DMS114 treated with DMSO at 0.1 percent for 48 hours (cell line): ENCODE data around the gene CCDC170.

Experiments
- DNase-seq: peaks from one replicate; lab custom pipeline; 2025; ENCODE audit not compliant: unreplicated experiment; lab: John Stamatoyannopoulos, UW

CCDC170 gene

GRCh38 chr6:151651639-151652038 lies 157.8 kb downstream of the CCDC170 start:
- DNase-seq, result no peak

- DNase-seq, result no peak
These were observed 158.5 kb downstream of the CCDC170 start for GRCh38 chr6:151652325-151652724.

GRCh38 chr6:151655099-151655498 lies 161.3 kb downstream of the CCDC170 start:
- no peak for DNase-seq

DNA sequence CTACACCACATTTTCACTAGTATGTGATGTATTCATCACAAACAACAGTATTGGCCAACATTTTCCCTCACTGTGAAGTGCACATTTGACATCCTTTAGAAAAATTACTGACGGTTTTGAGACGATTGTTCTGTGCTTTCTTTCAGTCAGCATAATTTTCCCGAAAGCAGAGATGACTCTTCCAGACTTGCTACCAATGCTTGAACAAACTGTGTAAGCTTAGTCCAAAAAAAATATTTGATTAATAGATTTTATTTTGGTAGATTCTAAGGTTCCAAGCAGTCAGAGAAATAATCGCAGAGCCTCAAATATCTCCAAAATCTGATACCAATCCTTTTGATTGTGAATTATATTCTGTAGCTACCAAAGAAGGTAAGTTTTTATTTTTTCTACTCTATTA lies 162.6 kb downstream of the CCDC170 start:
- DNase-seq, result no peak

DNA sequence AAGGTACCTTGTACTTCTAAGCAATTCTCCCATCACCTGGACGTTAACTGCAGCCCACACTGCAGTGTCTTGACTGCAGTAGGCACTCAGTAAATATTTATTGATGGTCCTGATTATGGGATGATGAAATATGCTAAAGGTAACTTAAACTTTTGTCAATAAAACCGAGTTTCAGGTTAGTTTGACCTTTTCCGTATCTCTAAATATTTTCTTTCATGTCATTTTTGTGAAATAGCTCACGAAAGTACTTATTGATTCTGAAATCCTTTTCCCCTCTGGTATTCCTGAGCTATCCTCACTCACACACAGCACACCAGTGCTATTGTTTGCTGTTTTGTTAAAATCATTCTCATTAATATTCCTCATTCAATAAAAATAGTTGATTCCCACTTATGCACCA lies 164.3 kb downstream of the CCDC170 start:
- no peak for DNase-seq

DNA sequence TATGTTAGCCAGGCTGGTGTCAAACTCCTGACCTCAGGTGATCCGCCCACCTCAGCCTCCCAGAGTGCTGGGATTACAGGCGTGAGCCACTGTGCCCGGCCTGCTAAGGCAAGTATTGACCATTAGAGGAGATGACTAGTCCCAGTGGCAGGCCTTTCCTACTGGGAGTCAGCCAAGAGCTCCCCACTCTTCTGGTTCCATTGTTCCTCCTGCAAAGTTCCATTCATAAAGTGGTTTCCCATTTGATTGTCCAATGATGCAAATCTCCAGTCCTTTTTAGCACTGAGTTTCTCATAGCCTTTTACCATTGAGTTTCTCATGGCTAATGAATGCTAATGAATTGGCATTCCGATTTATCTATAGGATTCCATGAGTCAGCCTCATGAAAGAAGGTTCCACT lies 165.4 kb downstream of the CCDC170 start:
- DNase-seq, result no peak

- no peak for DNase-seq
These were observed 167.7 kb downstream of the CCDC170 start for GRCh38 chr6:151661509-151661908.

DNA sequence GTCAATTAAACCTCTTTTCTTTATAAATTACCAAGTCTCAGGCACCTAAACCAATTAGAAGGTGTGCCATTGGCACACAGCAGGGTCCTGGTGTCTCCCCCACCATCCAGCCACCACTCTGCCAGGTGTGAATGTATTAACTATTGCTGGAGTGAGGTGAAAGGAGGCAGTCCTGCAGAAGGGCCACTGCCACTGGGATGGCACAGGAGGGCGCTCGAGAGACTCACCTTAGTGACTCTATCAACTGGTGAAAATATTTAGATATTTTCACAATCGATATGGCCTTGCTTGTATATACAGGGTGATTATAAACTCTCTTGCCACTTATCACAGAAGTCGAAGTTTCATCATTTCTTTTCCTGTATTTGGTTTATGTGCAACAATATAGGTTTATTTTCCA lies 168.1 kb downstream of the CCDC170 start:
- no peak for DNase-seq

GRCh38 chr6:151663559-151663958 lies 169.7 kb downstream of the CCDC170 start:
- DNase-seq, result no peak

DNA sequence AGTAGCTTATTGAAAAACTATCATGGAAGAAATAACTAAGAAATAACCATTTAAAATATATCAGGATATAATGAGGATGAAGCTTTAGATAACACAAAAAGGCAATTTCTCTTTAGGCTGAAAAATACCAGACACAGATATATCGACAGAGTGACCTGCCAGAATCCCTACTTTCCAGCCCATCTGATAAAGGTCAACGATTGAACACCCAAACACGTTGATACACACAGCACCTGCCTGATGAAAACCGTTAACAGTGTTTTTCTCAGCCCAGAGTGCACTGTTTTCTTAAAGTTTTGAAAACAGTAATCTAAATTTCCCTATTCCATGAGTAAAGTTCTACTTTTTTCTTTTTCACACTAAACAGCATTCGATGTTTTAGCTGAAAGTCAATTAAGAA lies 170.6 kb downstream of the CCDC170 start:
- DNase-seq, result no peak

GRCh38 chr6:151665329-151665728 lies 171.5 kb downstream of the CCDC170 start:
- DNase-seq, result no peak

DNA sequence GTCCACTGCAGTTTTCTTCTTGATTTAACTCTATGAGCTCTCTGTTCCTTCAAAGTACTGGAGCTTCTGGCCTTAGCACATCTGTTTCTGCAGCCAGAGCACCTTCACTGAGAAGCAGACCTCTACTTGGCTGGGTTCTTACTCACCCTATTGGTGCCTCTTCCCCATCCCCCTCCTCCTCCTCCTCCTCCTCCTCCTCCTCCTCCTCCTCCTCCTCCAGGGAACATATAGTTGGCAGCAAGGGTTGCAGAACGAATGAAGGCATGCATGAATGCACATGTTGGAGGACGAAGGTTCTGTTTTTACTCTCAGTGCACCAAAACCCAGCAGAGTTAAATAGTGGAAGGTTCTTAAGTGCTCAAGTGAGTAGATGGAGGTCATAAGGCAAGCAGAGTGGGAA lies 172.7 kb downstream of the CCDC170 start:
- no peak for DNase-seq

GRCh38 chr6:151669208-151669560 lies 175.4 kb downstream of the CCDC170 start:
- no peak for DNase-seq

GRCh38 chr6:151670116-151670515 lies 176.3 kb downstream of the CCDC170 start:
- DNase-seq, result no peak
